CD4-positive, alpha-beta T cell treated with Interleukin-6 for 4 hours (primary cell): Measurements from ENCODE around the gene ZBTB18.
"Not testable (repeated sequence)": the region's sequence is repeated elsewhere in the genome, so short reads cannot be mapped to it uniquely, and the experiment has no call there.

Experiments
- DNase-seq: peaks from one replicate; pipeline ENCODE4 v3.0.0-alpha.2; 2020; ENCODE audit warnings: mixed read lengths

ZBTB18 gene

DNA sequence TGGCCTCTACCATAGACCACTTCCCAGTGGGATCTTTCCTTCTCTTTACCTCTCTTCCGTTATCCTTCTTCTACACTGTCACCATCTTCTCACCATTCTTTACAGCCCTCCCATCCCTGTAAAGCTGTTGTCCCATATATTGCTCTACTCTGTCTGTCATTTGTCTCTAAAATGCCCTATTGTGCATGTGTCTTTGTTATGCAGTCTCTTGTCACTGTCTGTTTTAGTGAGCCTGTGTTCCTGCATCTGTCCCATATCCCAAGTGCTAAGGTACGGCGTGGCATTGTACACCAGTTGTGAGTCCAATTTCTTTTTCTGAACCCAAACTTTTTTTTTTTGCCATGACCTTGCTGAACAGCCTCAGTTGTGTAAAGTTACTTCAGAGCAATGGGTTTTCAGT is 8.8 kb upstream of the ZBTB18 start:
- no peak for DNase-seq

DNA sequence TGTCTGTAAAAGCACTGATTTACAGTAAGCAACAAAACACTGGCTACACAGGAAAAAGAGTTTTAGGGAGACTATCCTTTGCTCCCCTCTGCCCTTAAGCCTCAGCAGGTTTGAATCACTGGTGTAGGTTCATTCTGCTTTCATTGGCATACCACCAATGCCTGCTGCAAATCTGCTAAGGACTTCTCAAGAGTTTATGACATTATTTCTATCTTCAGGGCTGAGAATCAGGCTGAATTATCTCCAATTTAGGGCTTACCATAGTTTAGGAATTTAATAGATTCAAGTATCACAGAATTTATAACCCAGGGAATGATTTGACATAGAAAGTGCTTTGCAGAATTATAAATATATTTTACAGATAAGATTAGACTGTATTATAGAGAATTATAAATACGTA is 6.7 kb upstream of the ZBTB18 start:
- DNase-seq: no peak

DNA sequence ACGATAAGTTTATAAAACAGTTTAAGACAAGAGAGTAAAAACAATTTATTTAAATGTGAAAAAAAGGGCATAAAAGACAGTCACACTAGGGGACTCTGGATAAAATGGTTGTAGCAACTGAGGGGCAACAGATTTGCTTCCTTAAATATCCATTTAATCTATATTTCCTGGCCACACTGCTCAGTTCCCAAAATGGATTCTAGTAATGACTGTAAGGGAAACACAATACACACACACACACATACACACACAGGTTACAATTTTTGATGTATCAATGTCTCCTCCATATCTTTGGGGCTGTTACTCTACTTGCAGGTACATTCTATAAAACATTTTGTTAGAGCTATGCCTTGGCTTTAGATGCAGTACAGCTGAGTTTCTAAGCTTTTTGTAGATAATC is 4.8 kb upstream of the ZBTB18 start:
- DNase-seq: not testable (repeated sequence)

DNA sequence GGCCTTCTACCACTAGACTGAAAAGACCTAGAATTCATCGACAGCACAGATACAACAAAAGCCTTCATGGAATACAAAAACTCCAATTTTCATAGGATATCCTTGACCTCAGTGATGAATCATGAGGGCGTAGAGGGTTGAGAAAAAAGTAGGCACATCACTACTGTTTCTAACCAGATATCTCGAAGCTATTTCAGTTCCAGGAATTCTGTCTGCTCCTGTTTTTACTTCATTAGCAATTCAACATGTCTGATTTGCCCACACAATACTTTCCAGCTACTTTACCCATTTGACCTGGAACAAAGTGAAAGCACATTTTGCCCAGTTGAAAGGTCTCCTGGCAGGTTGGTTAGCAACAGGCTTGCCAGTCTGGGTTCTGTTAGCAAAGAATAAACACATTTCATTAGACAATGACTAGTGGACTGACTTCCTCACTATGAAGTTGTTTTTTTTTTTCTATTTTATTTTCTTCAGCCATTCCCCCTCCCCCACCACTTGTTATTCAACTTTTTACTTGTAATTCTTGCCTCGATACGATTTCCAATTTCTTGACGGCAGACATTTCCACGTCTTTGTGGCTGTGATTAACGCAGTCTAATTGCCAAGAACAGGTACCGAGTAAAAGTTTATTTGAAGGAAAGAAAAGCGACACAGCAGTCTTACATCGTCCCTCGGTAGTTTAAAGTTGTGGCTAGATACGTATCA is 4.0 kb upstream of the ZBTB18 start:
- peak; percentile 15 for DNase-seq

DNA sequence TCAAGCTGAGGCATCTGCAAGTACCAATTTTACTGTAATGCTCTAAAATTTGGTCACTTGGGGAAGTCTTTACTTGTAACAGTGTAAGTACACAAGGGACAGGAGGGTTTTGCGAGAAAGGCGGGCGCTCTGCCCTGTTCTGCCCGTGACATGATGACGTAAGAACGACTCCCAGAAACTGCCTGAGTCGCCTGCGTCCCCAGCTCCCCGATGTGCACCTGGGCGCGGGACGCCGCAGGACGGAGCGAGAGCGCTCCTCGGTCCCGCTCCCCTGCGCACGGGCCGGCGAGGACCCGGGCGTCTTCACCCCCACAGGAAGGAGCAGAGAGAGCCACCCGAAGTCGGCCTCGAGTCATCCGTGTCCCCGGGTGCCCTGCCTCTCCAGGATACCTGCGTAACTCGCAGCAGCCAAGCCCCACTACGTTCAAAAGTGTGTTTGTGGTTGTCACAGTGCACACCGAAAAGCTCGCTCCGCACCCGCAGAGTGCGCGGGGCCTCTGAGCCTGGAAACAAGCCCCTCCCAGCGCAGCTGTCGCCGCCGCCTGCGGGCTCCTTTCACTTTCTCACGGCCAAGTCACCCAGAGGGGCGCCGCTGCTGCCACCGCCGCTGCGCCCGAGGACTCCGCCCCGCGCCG is 3.3 kb upstream of the ZBTB18 start:
- DNase-seq: peak; percentile 73

DNA sequence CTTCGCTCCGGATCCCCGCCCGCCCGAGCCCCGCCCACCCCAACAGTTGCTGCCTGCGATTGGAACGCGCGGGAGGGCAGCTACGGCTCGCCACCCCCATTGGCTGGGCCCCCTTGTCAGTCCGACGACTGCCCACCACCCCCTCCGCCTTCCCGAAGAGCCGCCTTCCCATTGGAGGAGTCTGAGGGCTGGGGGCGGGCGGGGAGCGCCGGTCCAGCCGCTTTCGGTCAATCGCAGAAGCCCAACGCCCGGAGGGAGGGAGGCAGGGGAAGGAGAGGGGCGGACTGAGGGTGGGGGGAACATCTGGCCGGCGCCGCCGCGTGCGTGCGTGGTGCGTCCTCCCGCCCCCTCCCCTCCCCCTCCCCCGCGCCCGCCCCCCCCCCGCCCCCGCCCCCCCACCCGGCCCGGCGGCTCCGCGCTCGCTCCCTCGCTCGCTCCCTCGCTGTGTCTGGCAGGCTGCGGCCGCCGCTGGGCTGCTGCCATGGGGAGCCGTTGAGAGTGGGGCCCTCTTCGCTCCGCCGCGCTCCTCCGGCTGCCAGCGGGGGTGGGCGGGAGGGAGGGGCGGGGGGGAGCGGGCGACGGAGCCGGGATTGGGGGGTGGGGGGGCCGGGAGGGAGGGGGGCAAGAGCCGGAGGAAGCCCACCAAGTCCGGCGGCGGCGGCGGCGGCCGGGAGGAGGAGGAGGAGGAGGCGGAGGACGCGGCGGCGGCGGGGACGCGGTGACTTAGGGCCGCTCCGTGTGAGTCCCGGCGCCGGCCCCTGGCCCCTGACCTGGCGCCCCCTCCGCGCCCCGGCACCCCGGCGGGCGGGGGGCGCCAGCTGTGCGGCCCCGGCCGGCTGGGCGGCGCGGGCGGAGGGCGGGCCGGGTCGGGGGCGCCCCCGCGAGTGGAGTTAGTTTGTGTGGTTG is 2.6 kb upstream of the ZBTB18 start:
- peak; percentile 99 for DNase-seq

DNA sequence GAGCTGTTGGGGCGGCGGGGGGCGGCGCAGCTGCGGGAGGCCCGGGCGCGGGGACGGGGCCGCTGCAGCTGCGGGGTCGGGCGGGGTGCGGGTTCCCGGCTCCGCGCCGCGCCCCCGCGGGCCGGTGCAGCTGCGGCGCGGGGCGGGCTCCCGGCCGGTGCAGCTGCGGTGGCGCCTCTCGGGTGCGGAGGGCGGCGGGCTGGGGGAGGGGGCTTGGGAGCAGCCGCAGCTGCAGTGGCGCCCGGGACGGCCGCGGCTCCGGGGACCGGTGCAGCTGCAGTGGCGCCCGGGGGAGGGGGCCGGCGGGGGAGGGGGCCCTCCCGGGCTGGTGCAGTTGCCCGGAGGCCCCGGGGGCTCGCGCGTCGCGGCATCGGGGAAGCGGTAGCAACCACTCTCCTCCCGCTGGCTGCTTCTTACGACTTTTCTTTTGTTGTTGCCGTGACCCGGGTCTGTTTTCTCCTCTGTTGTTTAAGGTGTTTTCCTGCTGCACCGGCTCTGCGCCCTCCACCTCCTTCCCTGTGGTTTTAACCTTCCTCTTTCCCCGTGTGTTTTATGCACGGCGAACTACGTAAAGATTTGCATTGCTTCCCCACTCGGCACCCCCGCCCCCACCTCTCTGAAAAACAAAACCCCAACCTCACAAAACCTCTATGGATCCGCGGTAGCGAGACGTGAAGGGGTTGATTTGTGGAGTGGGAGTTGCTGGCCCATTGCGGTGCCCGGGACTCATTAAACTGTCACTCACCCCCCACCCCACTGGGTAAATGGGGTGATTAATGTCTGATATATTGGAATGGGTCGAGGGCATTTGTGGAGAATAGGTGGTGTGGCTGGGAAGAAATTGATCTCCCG is 1.7 kb upstream of the ZBTB18 start:
- DNase-seq: peak; percentile 74

DNA sequence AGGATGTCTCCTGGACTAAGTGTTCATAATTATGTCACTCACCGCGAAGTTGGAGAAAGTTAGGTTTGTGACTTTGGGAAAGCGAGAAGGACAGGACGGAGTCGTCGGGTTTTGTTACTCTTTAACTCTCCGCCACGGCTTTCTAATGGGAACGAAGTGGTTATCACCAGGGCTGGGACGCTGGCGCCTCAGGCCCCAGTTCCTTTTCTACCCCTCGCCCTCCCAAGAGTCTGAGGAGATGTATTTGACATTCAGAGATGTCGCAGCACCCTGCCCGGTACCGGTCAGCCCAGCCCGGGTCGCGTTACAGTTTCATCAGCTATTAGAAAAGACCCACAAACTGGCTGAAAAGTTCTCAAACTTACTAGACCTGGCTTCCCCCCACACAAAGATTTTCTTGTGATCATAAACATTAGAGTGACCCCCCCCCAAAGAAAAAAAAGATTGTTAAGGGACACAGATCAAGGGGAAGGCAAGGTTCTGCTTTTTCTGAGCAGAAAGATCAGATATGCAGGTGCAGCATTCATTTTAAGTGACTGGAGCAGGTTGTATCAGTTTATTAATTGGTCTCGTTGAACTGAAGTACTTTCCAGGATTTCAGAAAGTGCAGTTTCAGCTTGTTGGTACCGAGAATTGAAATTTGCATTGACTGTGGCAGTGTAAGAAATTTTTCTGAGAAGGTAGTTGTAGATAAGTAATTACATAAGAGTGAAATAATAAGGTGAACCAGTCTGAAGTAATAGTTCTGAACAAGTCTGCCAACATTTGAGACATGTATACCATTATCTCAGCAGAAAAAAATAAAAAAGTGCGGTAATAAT is 859 bp upstream of the ZBTB18 start:
- DNase-seq: peak; percentile 17

DNA sequence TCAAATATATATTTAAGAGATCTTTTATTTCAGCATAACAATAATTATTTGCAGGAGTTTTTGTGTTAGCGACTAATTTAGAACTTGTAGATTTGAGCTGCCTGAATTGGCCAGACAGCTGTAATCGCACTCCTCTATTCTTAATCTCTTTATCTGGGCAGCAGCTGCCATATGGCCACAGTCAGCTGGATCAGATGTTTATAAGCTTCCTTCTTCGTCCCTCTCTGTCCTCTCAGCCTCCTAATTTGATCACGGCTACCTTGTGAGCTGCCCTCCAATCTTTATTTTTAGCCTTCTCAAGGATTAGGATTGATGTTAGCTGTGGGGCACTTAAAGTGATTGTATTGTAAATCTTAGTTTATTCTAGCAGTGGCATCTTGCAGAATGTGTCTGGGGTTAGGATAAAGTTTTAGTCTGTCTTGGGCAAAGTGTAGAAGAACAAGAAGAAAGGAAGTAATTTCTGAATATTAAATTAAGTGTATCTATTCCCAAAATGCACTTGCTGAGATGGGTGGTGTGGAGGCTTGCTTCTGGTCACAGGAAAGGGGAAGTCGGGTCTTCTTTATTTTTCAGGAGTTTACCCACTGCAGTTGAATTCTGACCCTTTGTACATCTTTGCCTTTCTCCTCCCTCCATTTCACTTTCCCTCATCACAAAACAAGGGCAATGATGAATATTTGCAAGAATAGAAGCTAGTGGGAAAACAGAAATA is 1.1 kb downstream of the ZBTB18 start:
- DNase-seq: no peak

DNA sequence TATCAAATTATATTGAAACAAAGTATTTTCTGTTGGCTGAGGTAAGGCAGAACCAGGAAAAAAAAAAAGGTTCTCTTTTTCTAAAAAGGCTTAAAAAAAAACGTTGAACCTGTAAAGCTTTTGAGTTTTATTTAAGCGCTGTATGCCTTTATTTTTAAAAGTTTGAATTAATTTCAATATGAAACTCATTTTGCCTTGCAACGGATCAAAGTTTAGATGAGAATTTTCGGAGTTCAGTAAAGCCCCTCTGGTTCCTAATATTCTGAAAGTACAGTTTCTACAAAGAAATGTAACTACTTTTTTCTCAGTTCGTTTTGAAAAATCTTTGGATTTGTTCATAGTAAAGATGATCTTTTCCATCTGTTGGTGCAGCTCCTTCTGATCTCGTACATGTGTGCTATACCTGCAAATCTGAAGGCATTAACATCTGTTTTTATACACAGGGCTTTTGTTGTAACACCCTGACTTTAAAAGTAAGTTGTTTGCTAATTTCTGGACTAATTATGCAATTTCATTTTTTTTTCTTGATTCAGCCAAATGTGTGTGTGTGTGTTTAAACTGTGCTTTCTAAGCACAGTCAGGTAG is 1.7 kb downstream of the ZBTB18 start:
- no peak for DNase-seq

DNA sequence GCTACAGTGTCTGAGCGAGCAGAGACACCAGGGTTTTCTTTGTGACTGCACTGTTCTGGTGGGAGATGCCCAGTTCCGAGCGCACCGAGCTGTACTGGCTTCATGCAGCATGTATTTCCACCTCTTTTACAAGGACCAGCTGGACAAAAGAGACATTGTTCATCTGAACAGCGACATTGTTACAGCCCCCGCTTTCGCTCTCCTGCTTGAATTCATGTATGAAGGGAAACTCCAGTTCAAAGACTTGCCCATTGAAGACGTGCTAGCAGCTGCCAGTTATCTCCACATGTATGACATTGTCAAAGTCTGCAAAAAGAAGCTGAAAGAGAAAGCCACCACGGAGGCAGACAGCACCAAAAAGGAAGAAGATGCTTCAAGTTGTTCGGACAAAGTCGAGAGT is 2.7 kb downstream of the ZBTB18 start:
- no peak for DNase-seq

DNA sequence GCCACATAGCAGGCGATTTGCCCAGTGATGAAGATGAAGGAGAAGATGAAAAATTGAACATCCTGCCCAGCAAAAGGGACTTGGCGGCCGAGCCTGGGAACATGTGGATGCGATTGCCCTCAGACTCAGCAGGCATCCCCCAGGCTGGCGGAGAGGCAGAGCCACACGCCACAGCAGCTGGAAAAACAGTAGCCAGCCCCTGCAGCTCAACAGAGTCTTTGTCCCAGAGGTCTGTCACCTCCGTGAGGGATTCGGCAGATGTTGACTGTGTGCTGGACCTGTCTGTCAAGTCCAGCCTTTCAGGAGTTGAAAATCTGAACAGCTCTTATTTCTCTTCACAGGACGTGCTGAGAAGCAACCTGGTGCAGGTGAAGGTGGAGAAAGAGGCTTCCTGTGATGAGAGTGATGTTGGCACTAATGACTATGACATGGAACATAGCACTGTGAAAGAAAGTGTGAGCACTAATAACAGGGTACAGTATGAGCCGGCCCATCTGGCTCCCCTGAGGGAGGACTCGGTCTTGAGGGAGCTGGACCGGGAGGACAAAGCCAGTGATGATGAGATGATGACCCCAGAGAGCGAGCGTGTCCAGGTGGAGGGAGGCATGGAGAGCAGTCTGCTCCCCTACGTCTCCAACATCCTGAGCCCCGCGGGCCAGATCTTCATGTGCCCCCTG is 3.3 kb downstream of the ZBTB18 start:
- DNase-seq: no peak

DNA sequence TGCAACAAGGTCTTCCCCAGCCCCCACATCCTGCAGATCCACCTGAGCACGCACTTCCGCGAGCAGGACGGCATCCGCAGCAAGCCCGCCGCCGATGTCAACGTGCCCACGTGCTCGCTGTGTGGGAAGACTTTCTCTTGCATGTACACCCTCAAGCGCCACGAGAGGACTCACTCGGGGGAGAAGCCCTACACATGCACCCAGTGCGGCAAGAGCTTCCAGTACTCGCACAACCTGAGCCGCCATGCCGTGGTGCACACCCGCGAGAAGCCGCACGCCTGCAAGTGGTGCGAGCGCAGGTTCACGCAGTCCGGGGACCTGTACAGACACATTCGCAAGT is 3.8 kb downstream of the ZBTB18 start:
- no peak for DNase-seq

DNA sequence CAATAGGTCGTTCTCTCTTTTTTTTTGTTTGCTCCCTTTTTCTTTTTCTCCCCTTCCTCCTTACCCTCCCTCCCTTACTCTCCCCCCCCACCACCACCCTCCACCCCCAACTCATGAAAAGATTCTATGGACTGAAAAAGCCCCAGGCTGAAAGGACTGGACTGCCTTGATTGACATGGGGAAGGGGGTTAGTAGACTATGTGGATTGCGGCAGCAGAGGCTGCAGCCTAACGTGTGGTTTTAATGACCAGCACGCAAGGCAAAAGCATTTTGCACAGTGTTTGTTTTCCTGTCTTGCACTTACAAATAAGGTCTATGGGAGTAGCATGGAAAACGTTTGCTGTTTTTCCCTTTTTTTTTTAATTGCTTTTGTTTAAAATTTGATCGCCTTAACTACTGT is 5.5 kb downstream of the ZBTB18 start:
- DNase-seq: no peak

DNA sequence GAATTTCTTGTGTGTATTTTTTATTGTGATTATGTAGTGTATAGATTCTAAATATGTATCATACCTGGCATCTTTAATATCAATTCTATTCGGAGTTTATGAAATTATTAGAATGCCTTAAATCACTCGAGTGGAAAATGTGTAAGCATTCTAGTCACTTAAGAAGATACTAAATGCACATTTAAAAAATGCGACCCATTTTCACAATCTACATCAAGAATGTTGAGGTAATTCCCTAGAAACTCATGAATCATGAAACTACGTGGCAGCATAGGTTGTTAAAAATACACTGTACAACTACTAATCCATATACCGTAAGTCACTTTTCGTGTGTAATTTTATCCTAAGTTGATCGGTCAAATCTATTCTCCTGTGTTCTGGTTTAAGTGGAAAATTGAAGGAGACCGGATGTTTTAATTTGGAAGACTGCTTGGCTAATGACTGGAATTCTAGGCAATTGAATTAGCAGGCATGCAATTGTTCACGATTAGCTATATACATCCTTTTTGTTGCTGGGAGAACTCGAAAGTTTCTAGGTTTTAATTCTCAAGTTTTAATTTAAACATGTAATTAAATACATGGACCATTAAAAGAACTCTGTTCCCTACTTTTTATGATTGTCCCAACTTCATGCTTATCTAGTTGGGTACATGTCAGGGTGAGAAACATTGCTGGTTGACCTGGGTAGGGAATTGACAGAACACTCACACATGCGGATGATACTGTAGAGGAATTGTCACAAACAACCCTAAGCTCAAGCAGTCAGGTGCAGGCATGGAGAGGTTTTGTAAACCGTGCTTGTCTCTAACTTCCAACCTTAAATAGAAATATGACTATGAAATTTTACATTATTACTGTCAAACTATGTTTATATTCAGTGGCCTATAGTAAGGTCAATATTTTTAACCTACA is 6.6 kb downstream of the ZBTB18 start:
- DNase-seq: no peak

DNA sequence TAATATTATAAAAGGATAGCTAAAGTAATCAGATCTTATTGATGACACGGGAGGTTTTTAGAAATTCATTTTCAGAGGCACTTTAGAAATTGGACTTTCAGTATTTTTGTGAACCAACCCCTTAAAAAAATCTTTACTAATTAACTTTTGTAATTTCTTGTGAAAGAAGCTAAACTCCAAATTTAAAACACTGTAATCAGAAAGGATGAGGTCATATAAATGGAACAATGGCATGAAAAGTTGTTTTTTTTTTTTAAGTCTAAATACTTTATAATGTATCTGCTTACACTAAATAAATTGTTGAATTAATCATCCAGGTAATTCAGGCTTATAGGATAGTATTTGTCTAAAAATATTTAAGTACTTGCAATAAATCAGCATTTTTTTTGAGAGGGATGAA is 9.0 kb downstream of the ZBTB18 start:
- no peak for DNase-seq

DNA sequence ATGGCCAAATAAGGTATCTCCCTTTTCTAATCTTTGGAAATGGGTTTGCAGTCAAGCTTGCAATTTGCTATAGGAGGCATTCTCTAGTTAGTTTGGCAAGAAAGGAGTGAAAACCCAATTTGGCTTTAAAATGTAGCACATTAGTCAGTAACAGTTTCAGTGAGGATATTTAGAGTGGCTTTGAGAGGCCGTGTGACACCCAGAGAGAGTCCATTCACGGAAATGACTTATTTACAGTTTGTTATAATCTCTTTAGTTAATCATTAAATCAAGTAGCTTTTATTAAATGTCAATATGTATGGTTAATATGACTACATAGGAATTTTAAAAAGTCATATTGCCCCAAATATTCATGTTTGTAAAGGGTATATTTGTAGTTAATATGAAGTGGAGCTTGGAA is 9.6 kb downstream of the ZBTB18 start:
- DNase-seq: no peak

DNA sequence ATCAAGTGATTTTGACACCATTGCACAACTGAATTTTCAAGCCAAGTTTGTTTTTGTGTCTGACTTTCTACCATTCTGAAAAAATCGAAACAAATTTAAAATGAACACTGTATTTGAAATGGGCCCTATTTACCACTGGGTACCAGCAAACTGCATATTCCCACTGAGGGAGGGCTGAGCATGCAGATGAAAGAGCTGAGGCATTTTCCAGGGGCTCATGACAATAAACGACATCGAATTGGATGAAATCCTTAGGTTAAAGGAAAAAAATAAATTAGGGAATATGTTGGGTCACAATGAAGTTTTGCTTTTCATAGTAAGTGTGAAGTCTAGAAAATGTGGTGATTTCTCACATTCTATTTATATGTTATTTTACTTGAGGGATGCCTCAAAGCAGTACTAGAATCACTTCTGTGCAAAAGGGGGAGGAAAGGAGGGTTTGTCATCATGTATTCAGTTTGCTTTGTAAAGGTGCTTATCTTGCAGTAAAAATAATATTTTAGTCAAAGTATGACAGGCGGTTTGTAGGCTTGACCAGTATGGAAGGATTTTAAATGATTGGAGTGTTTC is 11.2 kb downstream of the ZBTB18 start:
- no peak for DNase-seq

DNA sequence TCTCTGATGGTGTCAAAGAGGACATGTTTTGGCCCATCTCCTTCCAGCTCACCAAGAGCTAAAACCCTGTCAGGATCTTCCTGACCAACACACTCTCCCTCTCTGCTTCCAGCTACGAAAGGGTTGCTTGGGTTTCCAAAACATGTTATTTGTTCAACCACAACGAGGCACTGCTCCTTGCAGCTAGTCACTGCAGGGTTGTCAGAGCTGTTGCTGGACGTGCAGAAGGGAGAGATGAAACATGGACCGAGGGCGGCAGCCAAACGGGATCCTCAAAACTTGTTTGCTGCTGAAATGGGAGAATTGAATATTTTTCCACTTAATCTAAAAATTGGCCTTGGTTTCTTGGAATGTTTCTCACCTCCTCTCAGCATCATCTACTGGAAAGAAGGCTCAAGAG is 12.4 kb downstream of the ZBTB18 start:
- no peak for DNase-seq
